Measurements from ENCODE around the gene RNF144A. TPM values are rescaled to one million over a fixed set of nuclear protein-coding genes. Genes with fewer than 3 reads are reported as not detected.
"Not testable (repeated sequence)": the region's sequence is repeated elsewhere in the genome, so short reads cannot be mapped to it uniquely, and the experiment has no call there.

RNF144A gene
- 34.7 and 37.5 TPM in 2 replicates for total RNA-seq

GRCh38 chr2:6917071-6917760, at the start of gene RNF144A:
RNF144A (plus strand) TSS chr2:6917412; CDS start chr2:6996927, 79,515 bp downstream.
- intact Hi-C loops (cut with micrococcal nuclease): loop anchor here (1.0 to 10.0 kb wide), 3 partner anchors 8 to 1628 kb away; no protein-coding TSS in a partner anchor

GRCh38 chr2:6872394-6872793, 44.8 kb upstream of the RNF144A start:
- intact Hi-C loops (cut with micrococcal nuclease): no loop called here

GRCh38 chr2:6874032-6874431, 43.2 kb upstream of the RNF144A start:
- intact Hi-C loops (cut with micrococcal nuclease): no loop called here

- intact Hi-C loops (cut with micrococcal nuclease): loop anchor here (5.0 kb wide), 1 partner anchor 1806 kb away; the partner anchor contains the start of gene ID2
These were observed 40.9 kb upstream of the RNF144A start for GRCh38 chr2:6876309-6876708.

GRCh38 chr2:6877402-6878304, 39.6 kb upstream of the RNF144A start, which contains the start of gene RSAD2:
RSAD2 (plus strand) TSS chr2:6877777; CDS start chr2:6877801, 24 bp downstream.
- intact Hi-C loops (cut with micrococcal nuclease): loop anchor here (1.0 to 5.0 kb wide), 7 partner anchors 11 to 1805 kb away; partner anchors contain the start of gene ID2

GRCh38 chr2:6878549-6878948, 38.7 kb upstream of the RNF144A start:
- intact Hi-C loops (cut with micrococcal nuclease): loop anchor here (5.0 kb wide), 1 partner anchor 1804 kb away; the partner anchor contains the start of gene ID2

GRCh38 chr2:6879011-6879410, 38.2 kb upstream of the RNF144A start:
- intact Hi-C loops (cut with micrococcal nuclease): loop anchor here (5.0 kb wide), 1 partner anchor 1803 kb away; the partner anchor contains the start of gene ID2

GRCh38 chr2:6880200-6880733, 36.9 kb upstream of the RNF144A start:
- intact Hi-C loops (cut with micrococcal nuclease): no loop called here

GRCh38 chr2:6881046-6881445, 36.2 kb upstream of the RNF144A start:
- intact Hi-C loops (cut with micrococcal nuclease): no loop called here

- intact Hi-C loops (cut with micrococcal nuclease): no loop called here
These were observed 35.7 kb upstream of the RNF144A start for GRCh38 chr2:6881516-6881915.

- intact Hi-C loops (cut with micrococcal nuclease): no loop called here
These were observed 33.6 kb upstream of the RNF144A start for GRCh38 chr2:6883448-6884122.

- intact Hi-C loops (cut with micrococcal nuclease): no loop called here
These were observed 31.7 kb upstream of the RNF144A start for GRCh38 chr2:6885551-6885950.

GRCh38 chr2:6885968-6886367, 31.2 kb upstream of the RNF144A start:
- intact Hi-C loops (cut with micrococcal nuclease): no loop called here

- intact Hi-C loops (cut with micrococcal nuclease): no loop called here
These were observed 29.4 kb upstream of the RNF144A start for GRCh38 chr2:6887751-6888192.

GRCh38 chr2:6888724-6889123, 28.5 kb upstream of the RNF144A start:
- intact Hi-C loops (cut with micrococcal nuclease): no loop called here

- intact Hi-C loops (cut with micrococcal nuclease): no loop called here
These were observed 23.2 kb upstream of the RNF144A start for GRCh38 chr2:6893876-6894482.

- intact Hi-C loops (cut with micrococcal nuclease): loop anchor here (1.0 to 5.0 kb wide), 7 partner anchors 9 to 187 kb away; no protein-coding TSS in a partner anchor
These were observed 20.1 kb upstream of the RNF144A start for GRCh38 chr2:6896930-6897759.

- intact Hi-C loops (cut with micrococcal nuclease): not testable (repeated sequence)
These were observed 14.6 kb upstream of the RNF144A start for GRCh38 chr2:6902581-6902980.

- intact Hi-C loops (cut with micrococcal nuclease): loop anchor here (1.0 kb wide), 2 partner anchors 8 to 10 kb away; no protein-coding TSS in a partner anchor
These were observed 11.5 kb upstream of the RNF144A start for GRCh38 chr2:6905668-6906067.
